ENCODE results near the gene MTIF2.
"Not testable (repeated sequence)": the region's sequence is repeated elsewhere in the genome, so short reads cannot be mapped to it uniquely, and the experiment has no call there.

Gene MTIF2

GRCh38 chr2:55268288-55268906 is 634 bp downstream of the MTIF2 start:
- H3K27ac ChIP-seq (ENCODE audit: low read length), result peak overlapping the region; percentile 53; the same call in 1 of the 2 replicates
- peaks cover 6% of the 10 kb centered on the region; the same call in 1 of the 2 replicates for H3F3A ChIP-seq (ENCODE audit: insufficient read depth, low read length)
- no peak for TF ChIP-seq CTCF (IDR thresholded peaks at IDR 0.05; ENCODE audit: low read length)
- no peak for TF ChIP-seq EZH2phosphoT487 (IDR thresholded peaks at IDR 0.05; ENCODE audit: low read length)
- TF ChIP-seq EZH2 (optimal IDR thresholded peaks at IDR 0.05; ENCODE audit: low read depth, low read length), result no peak
- H2AFZ ChIP-seq (ENCODE audit: low read length), result peak overlapping the region; percentile 91
- peak; percentile 28 for DNase-seq
- H4K20me1 ChIP-seq (ENCODE audit: insufficient read depth, low read length), result no peaks in the 10 kb centered on the region
- H3K9me2 ChIP-seq (replicated peaks; ENCODE audit: insufficient read depth, low read length), result no peaks in the 10 kb centered on the region
- no peaks in the 10 kb centered on the region for H3K27me3 ChIP-seq (replicated peaks; ENCODE audit: insufficient read depth, low read length)
- H3K4me1 ChIP-seq (ENCODE audit: low read length), result no peaks in the 10 kb centered on the region
- H3K4me3 ChIP-seq (ENCODE audit: low read length), result peak overlapping the region; percentile 81
- peak overlapping the region; percentile 92 for H3K4me2 ChIP-seq (ENCODE audit: low read depth, low read length)
- H3K36me3 ChIP-seq (replicated peaks; ENCODE audit: insufficient read depth, low read length), result no peaks in the 10 kb centered on the region
- peaks cover 17% of the 10 kb centered on the region for H3K79me2 ChIP-seq (ENCODE audit: low read length)
- peak overlapping the region; percentile 77 for H3K9ac ChIP-seq (ENCODE audit: low read length)
- no peaks in the 10 kb centered on the region for H3K9me3 ChIP-seq (replicated peaks; ENCODE audit: insufficient read depth, low read length)

GRCh38 chr2:55259586-55259985 is 9.4 kb downstream of the MTIF2 start:
- DNase-seq; H3K9me3 ChIP-seq (replicated peaks; ENCODE audit: insufficient read depth, low read length); H3K9ac ChIP-seq (ENCODE audit: low read length); H3K4me3 ChIP-seq (ENCODE audit: low read length); H3F3A ChIP-seq (ENCODE audit: insufficient read depth, low read length); H3K36me3 ChIP-seq (replicated peaks; ENCODE audit: insufficient read depth, low read length); H3K27me3 ChIP-seq (replicated peaks; ENCODE audit: insufficient read depth, low read length); H3K79me2 ChIP-seq (ENCODE audit: low read length); H2AFZ ChIP-seq (ENCODE audit: low read length); H4K20me1 ChIP-seq (ENCODE audit: insufficient read depth, low read length); H3K9me2 ChIP-seq (replicated peaks; ENCODE audit: insufficient read depth, low read length); H3K27ac ChIP-seq (ENCODE audit: low read length); H3K4me2 ChIP-seq (ENCODE audit: low read depth, low read length); H3K4me1 ChIP-seq (ENCODE audit: low read length): not testable (repeated sequence)

GRCh38 chr2:55252832-55253231 is 16.2 kb downstream of the MTIF2 start:
- H3K4me3 ChIP-seq (ENCODE audit: low read length), result no peak overlapping the region
- H3K4me2 ChIP-seq (ENCODE audit: low read depth, low read length), result no peak overlapping the region
- H3K27me3 ChIP-seq (replicated peaks; ENCODE audit: insufficient read depth, low read length), result no peaks in the 10 kb centered on the region
- peaks cover 10% of the 10 kb centered on the region for H3K36me3 ChIP-seq (replicated peaks; ENCODE audit: insufficient read depth, low read length)
- no peak for DNase-seq
- no peak overlapping the region for H3K9ac ChIP-seq (ENCODE audit: low read length)
- no peaks in the 10 kb centered on the region for H3K79me2 ChIP-seq (ENCODE audit: low read length)
- H3K9me3 ChIP-seq (replicated peaks; ENCODE audit: insufficient read depth, low read length), result no peaks in the 10 kb centered on the region
- no peaks in the 10 kb centered on the region for H3K4me1 ChIP-seq (ENCODE audit: low read length)
- H3F3A ChIP-seq (ENCODE audit: insufficient read depth, low read length), result no peaks in the 10 kb centered on the region
- no peak overlapping the region for H3K27ac ChIP-seq (ENCODE audit: low read length)
- H4K20me1 ChIP-seq (ENCODE audit: insufficient read depth, low read length), result no peaks in the 10 kb centered on the region
- H3K9me2 ChIP-seq (replicated peaks; ENCODE audit: insufficient read depth, low read length), result no peaks in the 10 kb centered on the region
- TF ChIP-seq CTCF (IDR thresholded peaks at IDR 0.05; ENCODE audit: low read length), result no peak
- no peak for TF ChIP-seq EZH2phosphoT487 (IDR thresholded peaks at IDR 0.05; ENCODE audit: low read length)
- no peak for TF ChIP-seq EZH2 (optimal IDR thresholded peaks at IDR 0.05; ENCODE audit: low read depth, low read length)
- H2AFZ ChIP-seq (ENCODE audit: low read length), result no peak overlapping the region

- H2AFZ ChIP-seq (ENCODE audit: low read length), result no peak overlapping the region
- no peak for DNase-seq
- H3K36me3 ChIP-seq (replicated peaks; ENCODE audit: insufficient read depth, low read length), result no peaks in the 10 kb centered on the region; the same call in none of the 2 replicates
- no peaks in the 10 kb centered on the region for H3K79me2 ChIP-seq (ENCODE audit: low read length)
- no peaks in the 10 kb centered on the region for H4K20me1 ChIP-seq (ENCODE audit: insufficient read depth, low read length)
- no peaks in the 10 kb centered on the region for H3K9me3 ChIP-seq (replicated peaks; ENCODE audit: insufficient read depth, low read length)
- peaks cover 6% of the 10 kb centered on the region for H3F3A ChIP-seq (ENCODE audit: insufficient read depth, low read length)
- H3K9me2 ChIP-seq (replicated peaks; ENCODE audit: insufficient read depth, low read length), result no peaks in the 10 kb centered on the region
- no peak overlapping the region for H3K27ac ChIP-seq (ENCODE audit: low read length)
- no peaks in the 10 kb centered on the region for H3K27me3 ChIP-seq (replicated peaks; ENCODE audit: insufficient read depth, low read length)
- no peak overlapping the region for H3K4me3 ChIP-seq (ENCODE audit: low read length)
- peaks cover 22% of the 10 kb centered on the region; the same call in 1 of the 2 replicates for H3K4me1 ChIP-seq (ENCODE audit: low read length)
- H3K4me2 ChIP-seq (ENCODE audit: low read depth, low read length), result no peak overlapping the region
- no peak for TF ChIP-seq EZH2 (optimal IDR thresholded peaks at IDR 0.05; ENCODE audit: low read depth, low read length)
- no peak for TF ChIP-seq EZH2phosphoT487 (IDR thresholded peaks at IDR 0.05; ENCODE audit: low read length)
- no peak for TF ChIP-seq CTCF (IDR thresholded peaks at IDR 0.05; ENCODE audit: low read length)
- no peak overlapping the region for H3K9ac ChIP-seq (ENCODE audit: low read length)
Observed at GRCh38 chr2:55247025-55247424, 22.0 kb downstream of the MTIF2 start.
